Muscle of arm (tissue), 12 donors: ENCODE measurements around the gene ARHGEF9. TPM values are rescaled to one million over a fixed set of nuclear protein-coding genes. Genes with fewer than 3 reads are reported as not detected.

ENCODE experiments used
- DNase-seq: peaks from one replicate; pipeline ENCODE4 v3.0.0-alpha.2; 2013
- polyA plus RNA-seq, 12 donors: library from polyadenylated mRNA; unstranded; fragments of 120-200 nt; gene quantifications; one replicate each; pipeline ENCODE4 v1.2.1, GENCODE V29; 2013; ENCODE audit not compliant: insufficient read length in 12 of 12

The ARHGEF9 gene
- polyA plus RNA-seq, 12 donors = 18.1 to 32.2 (median 23.1) TPM; not detected in 1

DNA sequence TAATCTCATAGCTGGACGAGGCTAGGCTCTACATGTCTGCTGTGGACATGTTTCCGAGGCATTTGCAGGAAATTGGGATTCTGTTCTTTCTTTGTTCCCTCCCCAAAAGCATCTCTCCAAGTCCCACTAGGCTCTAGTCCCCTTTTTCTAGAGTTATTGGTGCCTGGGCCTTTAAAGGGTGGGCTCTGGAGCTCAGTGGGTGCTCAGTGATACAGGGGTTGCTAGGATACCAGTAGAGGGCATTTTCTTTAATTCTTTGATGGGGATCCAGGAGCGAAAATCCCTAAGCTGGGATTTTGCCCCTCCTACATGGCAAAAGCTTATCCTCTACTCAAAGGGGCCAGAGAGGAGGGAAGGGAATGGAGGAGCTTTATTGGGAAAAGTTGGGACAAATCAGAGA lies 34.2 kb downstream of the ARHGEF9 start:
- no peak for DNase-seq

DNA sequence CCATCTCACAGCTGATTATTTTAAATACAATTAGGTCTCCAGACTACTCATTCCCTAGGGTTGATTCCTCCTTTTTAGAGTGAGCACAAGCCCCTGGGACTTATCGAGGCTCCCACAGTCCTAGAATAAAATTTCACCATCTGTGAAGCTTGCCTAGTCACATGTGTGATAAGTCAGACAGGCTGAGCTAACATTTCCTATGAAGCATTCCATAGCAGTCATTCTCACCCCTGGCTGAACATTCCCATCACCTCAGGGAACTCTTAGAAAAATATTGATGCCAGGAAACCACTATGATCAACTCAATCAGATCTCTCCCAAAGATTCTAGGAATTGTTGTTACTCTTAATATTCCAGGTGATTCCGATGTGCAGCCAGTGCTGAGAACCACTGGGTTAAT lies 37.7 kb downstream of the ARHGEF9 start:
- DNase-seq = peak; percentile 21

DNA sequence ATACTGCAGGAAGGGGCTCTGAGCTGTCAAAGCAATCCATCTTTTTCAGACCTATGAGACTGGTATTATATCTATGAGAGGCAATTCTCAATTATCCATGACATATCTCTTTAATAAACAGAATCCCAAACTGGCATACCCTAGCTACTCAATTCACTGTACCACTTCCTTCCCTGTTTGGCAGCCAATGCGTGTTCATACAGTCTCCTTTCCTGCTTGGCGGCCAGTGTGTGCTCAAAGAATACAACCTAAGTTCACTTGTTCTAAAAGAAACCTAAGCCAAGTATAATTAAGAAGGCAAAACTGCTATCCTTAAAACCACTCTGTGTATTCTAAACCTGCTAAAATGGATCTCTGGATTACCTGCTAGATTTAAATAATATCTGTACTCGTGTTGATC lies 38.3 kb downstream of the ARHGEF9 start:
- no peak for DNase-seq

DNA sequence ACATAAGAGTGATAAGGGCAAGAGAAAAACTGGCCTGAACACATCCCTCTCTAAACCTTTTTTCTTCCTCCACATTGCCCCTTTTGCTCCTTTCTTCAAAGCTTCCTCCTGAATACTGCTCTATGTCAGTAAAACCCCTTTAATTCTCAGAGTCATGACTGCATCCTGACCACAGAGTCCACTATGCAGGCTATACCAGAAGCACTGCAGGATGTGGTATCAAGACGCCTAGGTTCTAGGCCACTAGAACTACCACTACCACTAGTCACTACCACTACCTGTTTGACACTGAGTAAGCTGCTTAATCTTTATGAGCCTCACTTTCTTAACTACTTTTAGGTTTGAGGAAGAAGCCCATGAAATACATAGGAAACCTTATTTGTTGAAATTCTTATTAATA lies 38.7 kb downstream of the ARHGEF9 start:
- no peak for DNase-seq

DNA sequence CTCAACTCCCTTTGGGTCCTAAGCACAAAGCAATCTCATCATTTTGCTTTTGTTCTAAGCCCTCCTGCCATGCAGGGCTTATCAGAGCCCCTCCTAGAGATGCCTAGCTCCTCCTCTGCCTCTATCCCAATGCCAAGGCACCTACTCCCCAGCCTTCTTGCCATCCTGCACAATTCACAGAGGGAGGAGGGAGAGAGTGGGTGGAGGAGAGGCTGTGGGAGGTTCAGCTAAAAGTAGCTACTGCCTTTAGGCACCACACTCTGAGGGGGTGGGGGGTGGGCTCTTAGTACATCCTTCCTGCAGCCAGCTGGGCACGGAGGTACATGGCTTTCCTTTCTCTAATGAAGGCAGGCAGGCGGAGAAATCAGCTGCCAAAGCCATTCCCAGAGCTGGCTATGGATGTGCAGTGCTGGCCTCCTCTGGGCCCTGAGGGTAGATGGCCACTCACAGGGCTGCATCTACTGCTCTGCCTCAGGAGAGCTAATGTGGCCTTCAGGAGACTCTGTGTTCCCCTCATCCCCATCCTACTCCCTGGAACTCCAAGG lies 40.1 kb downstream of the ARHGEF9 start:
- no peak for DNase-seq

DNA sequence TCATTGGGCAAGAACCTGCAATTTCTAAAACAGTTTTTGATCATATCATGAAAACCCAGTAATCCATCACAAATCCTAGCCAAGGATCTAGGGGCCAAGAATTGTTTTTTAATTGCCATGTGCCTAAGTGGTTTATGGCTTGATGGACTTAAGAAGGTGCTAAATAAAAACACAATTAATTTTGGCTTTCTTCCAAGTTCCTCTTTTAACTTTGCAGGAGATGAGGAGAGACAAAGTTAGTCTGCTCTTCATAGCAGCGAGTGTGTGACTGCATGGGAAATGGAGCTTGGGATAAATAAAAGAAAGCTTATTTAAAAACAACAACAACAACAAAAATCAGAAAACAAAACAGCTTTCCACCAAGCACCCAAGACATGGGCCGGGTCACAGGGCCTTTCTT lies 41.4 kb downstream of the ARHGEF9 start:
- DNase-seq = no peak

DNA sequence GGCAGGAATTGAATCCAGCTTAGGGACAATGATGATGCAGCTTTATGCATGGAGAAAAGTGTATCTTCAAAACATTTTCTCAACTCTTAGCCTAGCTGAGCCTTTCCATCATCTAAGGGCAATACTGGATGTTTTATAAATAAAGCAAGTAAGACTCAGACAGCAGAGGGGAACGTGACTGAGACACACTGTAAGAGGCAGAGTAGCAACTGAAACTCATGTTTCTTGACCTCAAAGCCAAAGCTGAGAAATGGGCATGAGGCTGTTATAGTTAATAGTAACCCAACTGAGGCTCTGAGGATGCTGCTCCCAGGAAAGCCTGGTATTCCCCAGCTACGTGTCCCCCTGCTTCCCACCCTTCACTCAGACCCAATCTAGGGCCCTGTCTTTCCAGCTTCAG lies 44.6 kb downstream of the ARHGEF9 start:
- no peak for DNase-seq

DNA sequence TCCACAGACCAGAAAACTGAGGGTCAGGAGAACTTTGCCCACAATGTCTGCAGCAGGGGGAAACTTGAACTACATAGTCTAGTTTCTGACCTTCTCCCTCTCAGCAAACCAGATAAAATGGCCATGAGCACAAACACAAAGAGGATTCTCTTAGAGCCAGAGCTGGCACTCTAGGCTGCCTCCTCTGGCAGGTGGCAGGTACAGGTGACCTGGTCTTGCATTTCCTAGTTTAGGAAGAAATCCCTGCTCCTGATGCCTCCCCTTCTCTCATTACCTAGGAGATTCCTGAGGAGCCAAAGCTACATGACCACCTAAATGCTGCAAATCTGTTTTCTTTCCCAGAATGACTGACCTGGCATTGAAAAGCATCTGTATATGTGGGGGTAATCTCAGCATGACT lies 45.1 kb downstream of the ARHGEF9 start:
- no peak for DNase-seq

DNA sequence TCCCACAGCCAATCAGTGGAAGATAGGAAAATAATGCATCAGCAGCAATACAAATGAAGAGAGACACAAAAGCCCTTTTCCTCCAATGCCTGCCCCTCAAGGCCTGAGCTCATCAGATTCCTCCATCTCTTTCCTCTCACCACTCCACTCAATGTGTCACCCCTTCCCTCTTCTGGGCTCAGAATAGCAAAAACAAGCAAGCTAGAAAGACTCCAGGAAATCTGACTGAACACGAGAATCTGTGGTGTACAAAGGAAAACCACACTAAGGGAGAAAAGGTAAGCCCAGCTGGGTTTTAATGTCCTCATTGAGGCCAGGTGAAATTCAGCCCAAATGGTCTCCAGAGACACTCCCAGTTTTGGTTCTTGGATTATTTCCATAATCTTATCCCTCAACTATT lies 46.3 kb downstream of the ARHGEF9 start:
- DNase-seq = no peak

DNA sequence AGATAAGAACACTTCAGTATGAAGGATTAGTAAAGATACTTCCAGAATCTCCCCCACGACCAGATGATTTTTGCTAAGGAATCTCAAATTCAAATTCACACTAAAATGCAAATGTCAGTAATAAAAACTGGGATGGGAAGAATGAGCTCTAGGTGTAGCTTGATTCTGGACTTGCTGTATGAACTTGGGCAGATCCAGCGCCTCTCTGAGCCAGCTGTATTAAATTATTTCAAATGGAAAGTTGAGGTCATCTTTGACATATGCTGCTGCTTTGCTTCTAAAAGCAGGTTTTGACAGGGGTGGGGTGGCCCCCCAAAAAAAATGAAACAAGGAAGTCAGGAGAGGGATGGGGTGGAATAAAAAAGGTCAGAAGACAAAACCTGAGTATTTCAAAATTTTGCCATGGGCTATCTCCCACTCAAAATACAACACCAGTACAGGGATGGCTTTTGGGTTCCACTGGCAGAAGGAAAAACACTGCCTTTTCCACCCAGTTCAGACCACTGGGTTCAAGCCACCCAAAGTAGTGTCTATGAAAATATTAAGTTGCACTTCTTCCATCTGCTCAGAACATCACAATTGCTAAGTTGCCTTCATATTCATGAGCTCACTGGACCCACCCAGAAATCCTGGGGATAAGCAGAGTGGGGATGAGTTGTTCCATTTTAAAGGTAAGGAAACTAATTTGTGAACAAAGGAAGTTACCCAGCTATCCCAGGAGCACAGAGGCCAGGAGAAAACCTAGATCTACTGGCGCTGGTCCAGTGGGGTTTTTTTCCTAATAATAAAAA lies 47.7 kb downstream of the ARHGEF9 start:
- no peak for DNase-seq

DNA sequence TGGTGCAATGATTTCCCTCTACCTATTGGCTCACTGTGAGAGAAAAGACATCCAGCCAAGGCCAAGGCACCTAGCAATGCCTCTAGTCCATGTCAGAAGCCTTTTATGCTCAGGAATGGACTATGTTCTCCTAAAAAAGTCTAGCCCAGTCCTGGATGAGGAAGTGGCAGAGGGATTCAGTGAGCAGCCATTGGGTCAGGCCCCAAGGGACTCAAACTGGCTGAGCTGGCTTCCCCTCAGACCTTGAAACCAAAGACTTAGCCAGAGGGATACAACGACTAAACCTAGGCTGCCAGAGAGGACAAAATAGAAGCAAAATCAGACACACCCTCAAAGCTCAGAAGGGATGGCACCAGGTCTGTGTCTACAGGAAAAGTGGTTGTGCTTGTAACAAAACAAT lies 49.1 kb downstream of the ARHGEF9 start:
- DNase-seq = no peak

DNA sequence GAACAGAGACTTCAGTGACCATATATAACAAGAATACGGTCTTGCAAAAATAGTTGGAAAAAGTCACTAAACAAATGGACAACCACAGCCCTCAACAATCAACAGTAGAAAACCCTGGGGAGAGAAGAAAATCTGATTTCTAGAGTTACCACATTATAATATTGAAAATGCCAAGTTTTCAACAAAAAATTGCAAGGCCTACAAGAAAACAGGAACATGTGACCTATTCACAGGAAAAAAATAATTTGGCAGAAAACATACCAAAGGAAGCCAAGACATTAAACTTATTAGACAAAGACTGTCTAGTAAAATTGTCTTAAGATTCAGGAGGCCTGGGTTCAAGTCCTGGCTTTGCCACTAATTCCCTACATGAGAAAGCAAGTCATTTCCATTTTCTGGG lies 64.7 kb downstream of the ARHGEF9 start:
- DNase-seq = no peak

DNA sequence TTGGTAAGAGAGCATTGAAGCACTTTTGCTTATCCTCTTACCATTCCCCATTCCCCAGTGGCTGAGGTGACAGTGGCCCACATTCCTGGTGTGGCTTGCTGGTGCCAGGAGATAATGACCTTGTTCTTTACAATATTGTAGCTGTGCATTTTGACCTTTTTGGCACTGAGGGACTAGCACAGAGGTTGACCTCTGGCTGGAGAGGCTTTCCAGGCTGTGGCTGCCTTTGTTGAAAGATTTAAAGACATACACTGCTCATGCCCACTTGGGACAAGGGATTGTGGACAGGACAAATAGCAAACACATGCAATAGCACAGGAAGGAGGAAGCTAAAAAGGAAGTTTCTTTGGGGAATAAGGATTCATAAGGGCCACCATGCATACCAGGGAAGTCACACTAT lies 65.4 kb downstream of the ARHGEF9 start:
- DNase-seq = no peak

DNA sequence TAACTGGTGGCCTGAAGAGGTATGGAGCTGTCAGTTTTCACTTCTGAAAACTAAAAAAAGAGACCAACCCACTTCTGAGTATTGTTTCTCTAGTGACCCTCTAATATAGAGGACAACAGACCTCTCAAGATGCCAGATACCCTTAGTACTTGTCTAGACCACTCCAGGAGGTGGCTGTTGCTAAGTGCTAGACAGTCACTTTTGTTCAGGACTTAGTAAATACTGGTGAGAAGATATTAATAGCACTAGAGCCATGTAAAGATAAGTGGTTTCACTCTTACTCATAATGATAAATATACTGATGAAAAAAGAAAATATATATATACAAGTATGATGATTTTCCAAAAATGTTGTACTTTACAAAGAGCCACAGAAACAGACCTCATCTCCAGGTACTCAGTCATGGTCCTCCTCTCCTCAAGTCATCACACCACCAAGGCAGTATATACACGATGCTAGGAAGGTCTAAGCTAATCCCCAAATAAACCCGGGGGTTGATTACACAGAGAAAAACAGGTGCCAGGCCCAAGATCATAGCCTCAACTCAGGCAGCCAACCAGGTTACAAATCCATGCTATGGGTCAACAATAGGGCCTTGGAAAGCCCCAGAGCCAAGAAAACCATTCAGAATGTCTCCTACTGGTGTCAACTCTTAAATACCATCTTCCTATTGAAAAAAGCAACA lies 66.9 kb downstream of the ARHGEF9 start:
- no peak for DNase-seq

DNA sequence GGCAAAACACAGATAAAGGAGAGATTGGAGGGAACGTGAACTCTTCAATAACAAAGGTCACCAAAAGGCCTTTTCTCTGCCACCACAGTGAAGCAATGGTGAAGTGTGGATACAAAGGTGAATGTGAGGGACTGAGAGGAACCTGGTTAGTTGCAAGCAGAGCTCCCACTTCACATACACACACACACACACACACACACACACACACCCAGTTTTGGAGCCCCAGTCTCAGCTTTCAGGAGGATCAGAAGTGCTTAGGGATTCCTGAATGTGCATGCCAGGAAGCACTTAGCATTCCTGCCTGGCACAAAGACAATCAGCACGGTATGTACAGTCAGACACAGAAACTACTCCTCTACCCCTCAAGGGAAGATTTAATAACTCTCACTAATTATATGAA lies 71.5 kb downstream of the ARHGEF9 start:
- DNase-seq = no peak

DNA sequence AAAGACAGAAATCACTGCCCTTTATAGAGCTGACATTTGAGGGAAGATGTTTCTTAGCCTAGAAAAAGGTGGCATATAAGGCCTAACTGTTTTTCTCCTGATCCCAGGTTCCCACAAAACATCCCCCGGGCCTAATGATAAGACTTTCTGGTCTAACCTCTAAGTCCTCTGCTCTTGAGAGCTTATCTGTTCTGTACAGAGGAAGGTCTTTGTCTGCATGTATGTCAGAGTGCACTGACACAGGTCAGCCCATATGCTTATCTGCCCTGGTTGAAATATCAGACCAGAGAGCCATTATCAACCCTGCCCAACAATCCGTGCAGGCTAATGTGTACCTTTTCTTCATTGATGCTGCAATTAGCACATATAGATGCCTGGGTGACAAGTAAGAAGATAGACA lies 76.2 kb downstream of the ARHGEF9 start:
- no peak for DNase-seq

DNA sequence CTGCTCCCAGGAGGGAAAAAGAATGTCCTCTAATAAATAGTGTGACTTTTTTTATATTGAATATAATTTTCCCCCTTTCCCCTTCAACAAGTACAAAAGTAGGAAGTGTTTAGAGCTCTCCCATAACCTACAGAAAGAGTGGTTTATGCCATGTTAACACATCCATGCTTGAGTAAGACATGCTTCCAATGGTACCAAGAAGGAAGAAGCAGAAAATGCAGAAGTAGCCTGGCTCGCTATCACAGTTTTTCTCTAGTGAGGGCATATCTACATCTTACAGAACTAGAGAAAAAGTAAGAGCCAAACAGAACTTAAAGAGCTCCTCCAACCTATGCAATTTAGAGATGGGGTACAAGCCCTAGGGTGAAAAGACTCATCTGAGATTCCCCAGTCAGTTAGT lies 82.5 kb downstream of the ARHGEF9 start:
- DNase-seq = no peak

DNA sequence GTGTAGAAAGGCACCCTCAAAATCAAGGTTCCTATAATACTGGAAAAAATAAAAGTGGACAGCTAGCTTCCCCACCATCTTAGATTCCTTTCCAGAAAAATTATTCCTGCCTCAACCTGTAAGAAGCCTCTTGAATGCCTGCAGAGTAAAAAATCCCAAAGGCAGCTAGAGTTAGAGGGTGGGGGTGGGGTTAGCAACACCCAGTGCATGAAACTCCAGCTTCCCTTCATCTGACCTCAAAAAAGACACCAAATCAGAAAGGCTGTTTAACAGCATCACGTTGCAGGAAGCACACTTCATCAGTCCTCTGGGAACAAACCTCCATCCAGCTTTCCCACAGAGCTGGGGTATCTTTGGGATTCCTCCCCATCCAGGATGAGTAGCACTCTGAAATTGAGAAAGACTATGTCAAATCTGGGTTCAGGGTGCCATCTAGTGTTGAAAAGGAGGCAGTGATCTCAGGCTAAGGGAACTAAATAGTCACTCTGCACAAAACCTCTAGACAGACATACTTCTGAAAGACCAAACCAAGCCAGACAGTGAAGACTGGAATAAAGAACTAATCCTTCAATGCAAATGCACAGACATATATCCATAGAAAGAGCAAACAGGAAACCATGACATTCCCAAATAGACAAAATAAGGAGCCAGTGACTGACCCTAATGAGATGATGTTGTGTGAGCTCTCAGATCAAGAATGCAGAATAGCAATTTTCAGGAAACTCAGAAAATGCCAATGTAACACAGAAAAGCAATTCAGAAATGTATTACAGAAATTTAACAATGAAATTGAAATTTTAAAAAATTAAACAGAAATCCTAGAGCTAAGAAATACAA lies 97.9 kb downstream of the ARHGEF9 start:
- peak; percentile 12 for DNase-seq

DNA sequence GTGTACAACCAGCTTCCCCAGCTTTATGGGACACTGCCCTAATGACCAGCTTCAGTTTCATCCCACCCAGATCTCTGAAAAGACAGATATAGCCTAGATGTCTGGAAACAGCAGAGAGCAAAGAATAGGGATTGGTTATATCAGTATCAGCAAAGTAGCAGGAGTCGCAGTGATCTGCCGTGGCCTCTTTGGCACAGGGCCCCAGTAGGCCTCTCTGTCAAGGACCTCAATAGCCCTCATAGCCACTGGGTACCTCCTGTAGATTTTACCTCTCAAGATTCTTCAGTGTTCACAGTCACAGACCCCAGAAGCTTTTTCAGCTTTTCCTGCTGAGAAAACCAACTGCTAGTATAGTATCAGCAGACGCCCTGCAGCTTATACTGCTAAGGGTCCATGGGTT lies 104.6 kb downstream of the ARHGEF9 start:
- no peak for DNase-seq

DNA sequence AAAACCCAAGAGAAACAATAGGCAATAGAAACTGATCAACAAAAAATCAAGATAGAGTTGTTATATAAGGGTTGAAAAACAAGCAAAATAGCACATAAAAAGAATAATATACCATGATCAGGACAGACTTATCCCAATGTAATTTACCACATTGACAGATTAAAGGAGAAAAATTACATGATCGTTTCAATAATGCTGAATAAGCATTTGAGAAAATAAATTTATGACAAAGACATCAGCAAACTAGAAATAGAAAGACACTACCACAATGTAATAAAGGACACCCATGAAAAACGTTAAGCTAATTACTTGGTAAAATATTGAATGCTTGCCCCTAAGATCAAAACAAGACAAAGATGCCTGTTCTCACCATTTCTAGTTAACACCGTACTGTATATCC lies 105.6 kb downstream of the ARHGEF9 start:
- no peak for DNase-seq

DNA sequence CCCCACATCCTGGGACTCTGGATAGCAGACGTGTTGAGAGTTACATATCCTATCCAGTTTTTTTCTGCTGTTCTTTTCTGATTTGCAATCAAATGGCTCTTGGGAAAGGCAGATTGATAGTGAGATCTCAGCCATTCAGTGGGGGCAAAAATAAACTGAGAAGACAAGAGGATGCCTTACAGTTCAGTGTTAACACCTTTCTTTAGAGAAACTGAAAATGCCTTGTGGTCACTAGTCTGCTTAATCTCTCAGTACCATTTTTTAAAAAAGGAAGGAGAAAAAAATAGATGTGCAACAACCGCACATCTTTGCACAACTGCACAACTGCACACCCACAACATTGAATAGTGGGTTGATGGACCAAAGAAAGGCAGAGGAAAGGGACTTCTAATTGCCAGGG lies 109.3 kb downstream of the ARHGEF9 start:
- no peak for DNase-seq

DNA sequence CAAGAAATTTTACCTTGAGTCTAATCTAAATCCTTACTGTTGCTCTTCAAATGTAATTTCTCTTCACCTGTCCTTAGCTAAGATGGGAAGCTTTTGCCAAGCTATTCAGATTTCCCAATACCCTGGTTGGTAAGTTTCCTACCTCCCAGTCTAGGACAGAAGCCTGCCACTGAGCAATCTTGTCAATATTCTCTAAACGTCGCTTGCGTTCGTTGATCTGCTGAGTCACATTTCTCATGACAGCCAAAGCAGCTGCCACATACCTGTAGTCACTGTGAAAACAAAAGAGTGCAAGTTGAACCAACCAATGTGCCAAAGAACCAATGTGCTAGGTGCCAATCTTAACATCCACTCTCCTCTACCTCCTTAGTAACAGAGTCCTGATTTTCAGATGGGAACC lies 111.1 kb downstream of the ARHGEF9 start:
- DNase-seq = no peak

DNA sequence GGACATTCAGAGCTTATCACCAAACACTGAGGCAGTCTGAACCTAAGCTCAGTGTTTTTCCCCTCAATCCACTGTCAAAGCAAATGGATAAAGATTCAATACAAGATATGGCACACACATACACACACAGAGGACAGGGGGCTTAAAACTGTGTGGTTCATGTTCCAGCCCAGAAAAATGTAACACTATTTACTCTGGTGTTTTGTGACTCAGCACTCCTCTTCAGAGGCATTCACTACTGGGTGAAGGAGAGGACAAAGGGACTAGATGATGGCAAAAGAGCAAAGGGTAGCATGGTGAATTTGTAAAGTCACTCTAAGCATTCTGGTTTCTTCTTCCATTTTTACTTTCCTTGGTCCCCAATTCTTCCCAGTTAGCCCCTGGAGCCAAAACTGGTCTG lies 120.3 kb downstream of the ARHGEF9 start:
- DNase-seq = no peak
